Mucosa of rectum (tissue), 2 donors: Measurements from ENCODE around the gene TMTC2.

Experiments
- H3K27ac ChIP-seq, 2 donors: one replicate each; pipeline ENCODE4 v1.7.0; 2013; ENCODE audit warnings: inconsistent platforms in 2 of 2, low read depth in 2 of 2, low read length in 2 of 2
- H3K27me3 ChIP-seq, 2 donors: one replicate each; pipeline ENCODE4 v1.7.0; 2013; ENCODE audit warnings: low read length in 2 of 2; ENCODE audit not compliant: control insufficient read depth in 2 of 2, insufficient read depth in 2 of 2
- H3K36me3 ChIP-seq, 2 donors: one replicate each; pipeline ENCODE4 v1.7.0; 2013; ENCODE audit warnings: low read length in 2 of 2; ENCODE audit not compliant: control insufficient read depth in 2 of 2, insufficient read depth in 2 of 2
- H3K4me1 ChIP-seq, 2 donors: one replicate each; pipeline ENCODE4 v1.7.0; 2013; ENCODE audit warnings: low read length in 2 of 2, mild to moderate bottlenecking in 1 of 2; ENCODE audit not compliant: control insufficient read depth in 2 of 2, insufficient read depth in 2 of 2
- H3K4me3 ChIP-seq, 2 donors: one replicate each; pipeline ENCODE4 v1.7.0; 2013; ENCODE audit warnings: low read length in 2 of 2
- H3K9ac ChIP-seq, 2 donors: one replicate each; pipeline ENCODE4 v1.7.0; 2013; ENCODE audit warnings: low read length in 2 of 2, low read depth in 1 of 2, mild to moderate bottlenecking in 1 of 2
- H3K9me3 ChIP-seq, 2 donors: one replicate each; pipeline ENCODE4 v1.7.0; 2013; ENCODE audit warnings: low read length in 2 of 2; ENCODE audit not compliant: control insufficient read depth in 2 of 2
- donor health status: healthy.
- donor health status: Normal muscosa, but diverticular disease.

TMTC2 gene

DNA sequence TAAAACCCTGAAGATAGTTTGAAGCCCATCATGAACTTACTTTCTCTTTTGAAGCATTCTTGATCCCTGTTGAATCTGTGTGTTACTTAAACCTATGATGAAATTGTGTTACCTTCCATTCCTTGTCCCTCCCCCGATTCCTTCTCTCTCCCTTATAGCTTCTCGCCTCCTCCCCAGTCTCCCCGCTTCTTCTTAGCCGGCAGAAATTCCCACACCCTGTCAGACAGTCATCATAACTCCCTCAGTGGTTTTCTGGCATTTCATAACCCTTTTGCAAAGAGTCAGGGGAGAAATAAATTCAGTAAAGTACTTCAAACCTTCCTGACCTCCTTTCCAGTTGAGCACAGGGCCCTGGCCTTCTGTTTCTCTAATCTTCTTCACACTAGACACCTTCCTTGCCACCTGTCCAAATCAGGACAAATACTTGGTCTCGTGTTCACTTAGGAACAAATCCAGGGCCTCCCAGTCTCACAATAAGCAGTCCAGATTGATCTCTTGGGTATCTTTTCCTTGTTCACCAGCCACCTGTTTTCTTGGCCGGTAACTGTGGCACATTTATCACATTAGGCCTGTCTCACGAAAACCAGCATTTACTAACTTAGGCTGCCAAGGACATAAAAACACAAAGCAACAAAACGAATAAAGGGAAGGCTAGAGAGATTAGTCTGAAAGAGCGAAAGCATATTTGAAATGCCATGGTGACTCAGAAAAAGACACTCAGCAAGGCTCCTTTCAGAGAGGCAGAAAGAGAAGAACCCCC lies 355.9 kb downstream of the TMTC2 start:
- H3K27ac ChIP-seq, result no peak overlapping the region
- H3K9ac ChIP-seq, result no peak overlapping the region

GRCh38 chr12:83044736-83045135 lies 358.0 kb downstream of the TMTC2 start:
- Histone ChIP-seq H3K27ac (no peak overlapping the region), H3K4me1 (no peaks in the 10 kb centered on the region), H3K36me3 (no peaks in the 10 kb centered on the region), H3K4me3 (no peak overlapping the region), H3K9me3 (peaks cover 0 to 3% of the 10 kb centered on the region in 2 donors), H3K27me3 (no peaks in the 10 kb centered on the region), H3K9ac (no peak overlapping the region)

More for the DNA sequence above, 355.9 kb downstream of the TMTC2 start:
- no peak overlapping the region for H3K4me3 ChIP-seq
- no peaks in the 10 kb centered on the region for H3K4me1 ChIP-seq
- no peaks in the 10 kb centered on the region for H3K36me3 ChIP-seq
- no peaks in the 10 kb centered on the region for H3K9me3 ChIP-seq
- no peaks in the 10 kb centered on the region for H3K27me3 ChIP-seq

GRCh38 chr12:83046019-83046418 lies 359.3 kb downstream of the TMTC2 start:
- Histone ChIP-seq H3K36me3 (no peaks in the 10 kb centered on the region), H3K27me3 (no peaks in the 10 kb centered on the region), H3K27ac (no peak overlapping the region), H3K4me3 (no peak overlapping the region), H3K4me1 (no peaks in the 10 kb centered on the region), H3K9ac (no peak overlapping the region), H3K9me3 (peaks cover 0 to 3% of the 10 kb centered on the region in 2 donors)

DNA sequence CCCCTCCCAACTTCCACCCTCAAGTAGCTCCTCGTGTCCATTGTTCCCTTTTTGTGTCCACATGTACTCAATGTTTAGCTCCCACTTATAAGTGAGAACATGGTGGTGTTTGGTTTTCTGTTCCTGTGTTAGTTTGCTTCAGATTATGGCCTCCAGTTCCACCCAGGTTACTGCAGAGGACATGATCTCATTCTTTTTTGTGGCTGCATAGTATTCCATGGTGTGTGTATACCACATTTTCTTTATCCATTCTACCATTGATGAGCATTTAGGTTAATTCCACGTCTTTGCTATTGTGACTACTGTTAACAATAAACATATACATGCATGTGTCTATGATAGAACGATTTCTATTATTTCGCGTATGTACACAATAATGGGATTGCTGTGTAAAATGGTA lies 362.6 kb downstream of the TMTC2 start:
- Histone ChIP-seq H3K4me1 (no peaks in the 10 kb centered on the region), H3K27ac (no peak overlapping the region), H3K9ac (no peak overlapping the region), H3K4me3 (no peak overlapping the region), H3K9me3 (peaks cover 0 to 3% of the 10 kb centered on the region in 2 donors), H3K27me3 (no peaks in the 10 kb centered on the region), H3K36me3 (no peaks in the 10 kb centered on the region)

DNA sequence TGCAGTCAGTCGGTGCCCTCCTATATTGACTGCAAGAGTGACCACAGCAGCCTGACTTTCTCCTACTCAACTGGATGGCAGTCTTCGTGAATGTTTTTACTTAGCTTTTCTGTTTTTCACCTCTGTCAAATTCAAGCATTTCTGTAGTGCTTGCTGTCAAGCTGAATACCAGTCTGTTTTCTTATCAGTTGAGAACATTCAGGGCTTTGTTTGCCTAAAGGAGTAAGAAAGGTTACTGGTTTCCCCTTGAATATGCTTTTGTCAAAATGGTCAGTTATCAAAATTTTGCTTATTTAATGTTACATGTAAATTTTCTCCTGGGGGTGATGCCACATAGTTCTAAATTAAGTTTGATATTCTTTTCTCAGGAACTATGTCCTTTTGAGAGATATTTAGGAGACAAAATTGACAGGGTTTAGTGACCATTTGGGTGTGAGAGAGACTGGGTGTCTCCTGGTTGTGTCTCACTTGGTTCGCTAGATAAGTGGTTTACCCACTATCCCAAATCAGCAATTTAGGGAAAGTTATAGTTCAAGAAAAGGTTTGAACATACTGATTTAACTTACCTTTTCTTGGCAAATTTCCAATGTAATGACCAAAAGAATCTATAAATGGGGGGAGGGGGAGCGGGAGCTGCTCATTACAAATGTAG lies 366.3 kb downstream of the TMTC2 start:
- H3K9ac ChIP-seq, result no peak overlapping the region
- H3K27ac ChIP-seq, result no peak overlapping the region

DNA sequence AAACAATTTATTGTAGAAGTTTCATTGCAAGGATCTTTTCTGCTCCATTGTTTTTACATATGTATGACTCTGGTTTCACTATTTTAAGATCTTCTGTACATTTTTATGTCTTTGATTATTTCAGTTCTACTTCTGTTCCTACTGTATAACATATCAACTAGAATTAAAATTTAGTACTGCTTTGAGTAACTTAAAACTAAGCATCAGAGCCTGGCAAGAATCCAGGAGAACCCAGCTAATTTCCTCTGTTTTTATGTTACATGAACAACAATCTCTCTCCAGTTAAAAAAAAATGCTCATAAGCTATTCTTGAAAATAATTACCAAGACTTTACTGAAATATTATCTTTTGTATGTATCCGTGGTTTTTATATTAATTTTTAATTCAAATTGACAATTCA lies 370.7 kb downstream of the TMTC2 start:
- Histone ChIP-seq H3K36me3 (no peaks in the 10 kb centered on the region), H3K27ac (no peak overlapping the region), H3K4me1 (no peaks in the 10 kb centered on the region), H3K9ac (no peak overlapping the region), H3K4me3 (no peak overlapping the region), H3K9me3 (no peaks in the 10 kb centered on the region), H3K27me3 (no peaks in the 10 kb centered on the region)

More for the DNA sequence above, 366.3 kb downstream of the TMTC2 start:
- Histone ChIP-seq H3K4me3 (no peak overlapping the region), H3K36me3 (no peaks in the 10 kb centered on the region), H3K4me1 (no peaks in the 10 kb centered on the region), H3K27me3 (no peaks in the 10 kb centered on the region), H3K9me3 (peaks cover 0 to 3% of the 10 kb centered on the region in 2 donors)

GRCh38 chr12:83059107-83059506 lies 372.4 kb downstream of the TMTC2 start:
- Histone ChIP-seq H3K36me3 (no peaks in the 10 kb centered on the region), H3K4me3 (no peak overlapping the region), H3K4me1 (no peaks in the 10 kb centered on the region), H3K27me3 (no peaks in the 10 kb centered on the region), H3K27ac (no peak overlapping the region), H3K9me3 (no peaks in the 10 kb centered on the region), H3K9ac (no peak overlapping the region)

DNA sequence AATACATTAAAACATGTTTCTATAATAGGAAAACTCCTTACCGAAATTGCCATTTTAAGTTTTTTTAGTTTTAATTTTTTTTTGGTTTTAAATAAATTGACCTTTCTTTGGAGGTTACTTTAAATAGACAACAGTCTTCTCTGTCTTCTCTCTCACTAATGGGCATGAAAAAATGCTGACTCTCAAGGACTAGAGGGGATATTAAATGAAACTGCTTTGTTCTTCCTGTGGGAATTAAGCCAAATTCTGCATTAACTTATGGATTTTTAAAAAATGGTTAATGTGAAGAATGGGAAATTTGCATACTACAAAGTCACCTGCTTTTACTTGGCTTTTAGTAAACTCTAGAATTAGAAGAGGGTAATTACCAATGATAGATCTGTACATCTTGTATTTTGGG lies 378.9 kb downstream of the TMTC2 start:
- Histone ChIP-seq H3K27ac (no peak overlapping the region), H3K9ac (no peak overlapping the region), H3K4me3 (no peak overlapping the region), H3K36me3 (no peaks in the 10 kb centered on the region), H3K4me1 (no peaks in the 10 kb centered on the region), H3K9me3 (no peaks in the 10 kb centered on the region), H3K27me3 (no peaks in the 10 kb centered on the region)

- Histone ChIP-seq H3K36me3 (no peaks in the 10 kb centered on the region), H3K4me3 (no peak overlapping the region), H3K4me1 (no peaks in the 10 kb centered on the region), H3K9ac (no peak overlapping the region), H3K27me3 (no peaks in the 10 kb centered on the region), H3K27ac (no peak overlapping the region), H3K9me3 (no peaks in the 10 kb centered on the region)
These were observed 381.3 kb downstream of the TMTC2 start for GRCh38 chr12:83067981-83068380.

- no peaks in the 10 kb centered on the region for H3K9me3 ChIP-seq
- H3K4me1 ChIP-seq, result no peaks in the 10 kb centered on the region
- no peaks in the 10 kb centered on the region for H3K36me3 ChIP-seq
- H3K27ac ChIP-seq, result no peak overlapping the region
- H3K9ac ChIP-seq, result no peak overlapping the region
- H3K4me3 ChIP-seq, result no peak overlapping the region
- no peaks in the 10 kb centered on the region for H3K27me3 ChIP-seq
These were observed 387.7 kb downstream of the TMTC2 start for GRCh38 chr12:83074358-83074894.
